NT2/D1 (cell line): ENCODE measurements around the gene PORCN.

Experiments used
- SUZ12 ChIP-seq: IDR thresholded peaks from 2 replicates; pipeline ENCODE4 v1.6.1; 2011; ENCODE audit not compliant: insufficient read length, insufficient read depth; ENCODE audit errors: extremely low read depth
- YY1 ChIP-seq: IDR thresholded peaks from 2 replicates; pipeline ENCODE4 v1.6.1; 2011; ENCODE audit not compliant: insufficient read length, insufficient read depth
- ZNF274 ChIP-seq: IDR thresholded peaks from 2 replicates; pipeline ENCODE4 v1.6.1; 2011; ENCODE audit warnings: mild to moderate bottlenecking, low read depth, low read length

DNA sequence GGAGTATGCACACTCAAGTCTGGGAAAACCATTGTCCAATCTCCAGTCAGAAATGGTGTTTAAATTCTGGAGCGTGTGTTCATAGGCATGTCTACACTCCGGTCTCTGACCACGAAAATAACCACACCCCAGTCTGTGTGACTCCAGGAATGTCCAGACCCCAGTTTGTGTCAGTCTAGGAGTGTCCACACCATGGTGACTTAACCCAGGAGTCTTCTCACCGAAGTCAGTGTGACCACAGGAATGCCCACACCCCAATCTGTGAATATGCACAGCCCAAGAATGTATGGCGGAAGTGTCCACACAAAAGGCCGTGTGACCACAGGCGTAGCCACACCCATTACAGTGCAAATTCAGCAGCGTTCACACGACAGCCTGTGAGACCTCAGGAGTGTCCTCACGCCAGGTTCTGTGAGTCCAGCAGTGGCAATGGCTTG, 21.4 kb upstream of the PORCN start:
- TF ChIP-seq ZNF274 (no peak), YY1 (no peak), SUZ12 (no peak)
